Muscle of arm (tissue), 12 donors: Measurements from ENCODE around the gene GGCX. TPM values are rescaled to one million over a fixed set of nuclear protein-coding genes. Genes with fewer than 3 reads are reported as not detected.
"Not testable (repeated sequence)": the region's sequence is repeated elsewhere in the genome, so short reads cannot be mapped to it uniquely, and the experiment has no call there.

ENCODE experiments used
- DNase-seq: peaks from one replicate; pipeline ENCODE4 v3.0.0-alpha.2; 2013
- polyA plus RNA-seq, 12 donors: library from polyadenylated mRNA; unstranded; fragments of 120-200 nt; gene quantifications; one replicate each; pipeline ENCODE4 v1.2.1, GENCODE V29; 2013; ENCODE audit not compliant: insufficient read length in 12 of 12

GGCX gene
- polyA plus RNA-seq, 12 donors: 10.1 to 26.8 (median 23.1) TPM; not detected in 1

DNA sequence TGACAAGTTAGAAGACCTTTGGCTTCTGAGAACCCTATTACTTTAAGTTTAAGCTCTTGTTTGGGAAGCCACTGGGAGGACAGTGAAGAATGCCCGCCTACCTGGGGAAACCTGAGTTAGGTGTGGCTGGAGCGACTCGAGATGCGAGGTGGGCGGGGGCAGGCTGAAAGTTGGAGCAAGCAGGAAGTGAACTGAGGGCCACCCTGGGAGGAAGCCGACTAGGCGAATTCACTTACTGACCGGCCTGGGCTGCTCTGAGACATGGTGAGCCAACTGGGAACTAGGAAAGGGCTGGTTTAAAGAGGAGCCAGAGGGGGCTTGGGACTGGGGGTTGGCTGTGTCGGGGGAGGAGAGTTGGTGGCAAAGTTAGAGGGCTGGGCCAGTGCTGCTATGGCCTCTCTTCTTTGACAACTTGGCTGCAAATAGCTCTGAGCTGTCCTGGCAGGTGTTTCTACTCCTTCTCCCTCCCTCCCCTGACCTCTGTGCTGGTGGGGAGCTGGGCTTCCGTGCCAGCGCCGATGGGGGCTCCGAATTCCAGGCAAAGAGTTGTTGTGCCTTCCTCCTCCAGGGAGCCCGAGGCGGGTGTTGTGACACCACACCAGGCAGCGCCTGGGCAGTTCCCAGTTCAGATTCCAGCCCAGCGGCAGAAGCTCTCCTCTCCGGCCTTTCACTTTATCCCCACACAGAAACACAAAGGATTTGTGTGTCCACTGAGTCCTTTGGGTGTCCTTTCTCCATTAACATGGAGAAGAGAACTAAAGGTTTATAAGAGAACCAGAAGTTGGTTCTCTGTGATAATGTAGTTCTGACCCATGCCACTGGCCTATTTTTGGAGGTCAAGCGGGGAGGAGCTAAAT, 16.3 kb upstream of the GGCX start, which contains the start of gene VAMP8:
Gene VAMP8 (plus strand): TSS at position 201 of the 857 bp plus-strand sequence. CDS start 61 bp downstream, at position 262.
- no peak for DNase-seq

DNA sequence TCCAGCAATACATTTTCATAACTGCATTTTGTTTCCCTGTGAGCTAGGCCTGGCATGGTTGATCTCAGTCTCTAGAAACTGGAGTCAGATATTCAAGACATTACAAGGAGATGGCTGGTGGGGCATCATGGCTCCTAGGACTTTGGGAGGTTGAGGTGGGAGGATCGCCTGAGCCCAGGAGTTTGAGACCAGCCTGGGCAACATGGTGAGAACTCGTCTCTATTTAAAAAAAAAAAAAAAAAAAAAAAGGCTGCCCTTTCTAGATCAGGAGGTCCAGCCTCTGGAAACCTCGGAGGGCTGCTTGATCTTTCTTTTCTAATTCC, 15.7 kb upstream of the GGCX start:
- DNase-seq: no peak

DNA sequence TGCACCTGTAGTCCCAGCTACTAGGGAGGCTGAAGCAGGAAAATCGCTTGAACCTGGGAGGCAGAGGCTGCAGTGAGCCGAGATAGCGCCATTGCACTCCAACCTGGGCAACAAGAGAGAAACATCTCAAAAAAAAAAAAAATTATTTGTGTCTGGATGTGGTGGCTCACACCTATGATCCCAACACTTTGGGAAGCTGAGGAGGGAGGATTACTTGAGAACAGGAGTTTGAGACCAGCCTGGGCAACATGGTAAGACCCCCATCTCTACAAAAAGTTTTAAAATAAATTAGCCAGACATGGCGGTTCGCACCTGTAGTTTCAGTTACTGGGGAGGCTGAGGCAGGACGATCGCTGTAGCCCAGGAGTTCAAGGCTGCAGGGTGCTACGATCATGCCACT, 14.4 kb upstream of the GGCX start:
- DNase-seq: no peak

DNA sequence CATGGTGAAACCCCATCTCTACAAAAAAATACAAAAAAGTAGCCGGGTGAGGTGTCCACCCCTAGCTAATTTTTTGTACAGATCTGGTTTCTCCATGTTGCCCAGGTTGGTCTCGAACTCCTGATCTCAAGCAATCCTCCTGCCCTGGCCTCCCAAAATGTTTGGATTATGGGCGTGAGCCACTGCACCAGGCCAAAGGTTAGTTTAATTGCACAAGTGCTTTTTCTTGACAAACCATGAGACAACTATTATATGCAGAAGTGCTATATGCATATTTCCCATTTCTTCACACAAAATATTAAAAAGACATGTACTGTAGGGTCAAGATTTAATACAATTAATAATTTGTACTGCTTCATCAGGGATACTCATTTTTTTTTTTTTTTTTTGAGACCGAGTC, 5.0 kb upstream of the GGCX start:
- no peak for DNase-seq

DNA sequence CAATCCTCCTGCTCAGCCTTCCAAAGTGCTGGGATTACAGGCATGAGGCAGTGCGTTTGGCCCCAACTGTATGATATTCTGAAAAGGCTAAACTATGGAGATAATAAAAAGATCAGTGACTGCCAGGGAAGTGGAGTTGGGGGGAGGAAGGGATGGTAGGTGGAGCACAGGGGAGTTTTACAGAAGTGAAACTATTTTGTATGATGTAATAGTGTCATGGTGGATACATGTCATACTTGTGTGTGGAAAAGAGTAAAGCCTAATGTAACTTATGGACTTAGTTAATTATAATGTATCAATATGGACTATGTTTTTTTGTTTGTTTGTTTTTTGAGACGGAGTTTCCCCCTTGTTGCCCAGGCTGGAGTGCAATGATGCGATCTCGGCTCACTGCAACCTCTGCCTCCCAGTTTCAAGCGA, 2.9 kb upstream of the GGCX start:
- DNase-seq: no peak

DNA sequence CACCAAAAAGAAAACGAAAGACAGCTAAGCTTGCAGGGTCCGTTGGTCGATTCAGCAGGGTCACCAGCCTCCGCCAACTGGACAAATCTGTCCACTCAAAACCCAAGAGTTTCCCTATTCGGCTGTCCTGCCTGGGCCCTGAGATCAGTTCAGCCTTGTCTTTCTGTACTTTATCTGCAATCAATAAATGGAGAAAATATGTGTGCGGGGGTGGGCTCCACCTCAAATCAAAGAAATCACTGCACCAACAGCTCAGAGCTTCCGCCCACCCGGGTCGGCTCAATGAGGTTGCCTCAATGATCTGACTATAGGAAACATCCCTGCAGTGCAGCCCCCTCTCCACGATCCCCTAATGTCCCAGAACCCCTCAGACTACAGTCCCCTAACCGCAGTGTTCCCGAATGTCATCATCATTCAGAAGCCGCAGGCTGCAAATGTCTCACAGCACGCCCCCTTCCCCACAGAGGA, 447 bp downstream of the GGCX start:
- DNase-seq: no peak

DNA sequence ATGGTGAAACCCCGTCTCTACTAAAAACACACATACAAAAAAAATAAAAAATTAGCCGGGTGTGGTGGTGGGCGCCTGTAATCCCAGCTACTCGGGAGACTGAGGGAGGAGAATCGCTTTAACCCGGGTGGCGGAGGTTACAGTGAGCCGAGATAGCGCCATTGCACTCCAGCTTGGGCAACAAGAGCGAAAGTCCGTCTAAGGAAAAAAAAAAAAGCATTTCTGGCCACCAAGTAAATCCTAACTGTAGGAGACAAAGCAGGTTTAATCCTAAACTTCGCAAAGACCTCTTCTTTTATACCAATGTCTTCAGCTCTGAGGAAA, 928 bp downstream of the GGCX start:
- not testable (repeated sequence) for DNase-seq

DNA sequence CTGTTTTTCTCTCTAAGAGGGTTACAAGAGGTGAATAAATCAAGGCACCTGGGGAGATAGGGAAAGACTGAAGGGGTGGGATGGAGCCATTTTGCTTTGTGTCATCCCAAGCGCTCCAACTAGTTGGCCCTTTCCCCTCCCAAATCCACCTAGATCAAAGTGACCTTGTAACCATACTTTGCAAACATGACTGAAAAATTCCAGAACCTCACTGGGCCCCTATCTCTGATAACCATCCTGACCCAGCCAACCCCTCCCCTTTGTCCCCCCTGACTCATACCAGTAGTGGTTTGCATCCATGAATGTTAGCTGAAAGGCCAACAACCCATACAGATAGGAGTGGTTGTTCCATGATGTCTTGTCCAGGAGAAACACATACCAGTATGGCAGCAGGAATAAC, 3.1 kb downstream of the GGCX start:
- no peak for DNase-seq

DNA sequence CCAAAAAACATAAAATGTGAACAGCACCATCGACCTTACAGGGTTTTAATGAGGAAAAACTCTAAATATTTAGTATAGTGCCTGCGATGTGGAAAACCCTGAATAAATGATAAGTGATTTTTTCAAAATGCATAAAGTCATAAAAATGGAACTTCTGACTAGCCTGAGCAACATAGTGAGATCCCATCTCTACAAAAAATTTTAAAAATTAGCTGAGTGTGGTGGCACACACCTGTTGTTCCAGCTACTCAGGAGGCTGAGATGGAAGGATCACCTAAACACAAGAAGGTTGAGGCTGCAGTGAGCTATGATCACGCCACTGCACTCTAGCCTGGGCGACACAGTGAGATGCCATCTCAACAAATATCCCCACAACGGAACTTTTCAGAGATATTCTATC, 4.2 kb downstream of the GGCX start:
- DNase-seq: no peak

DNA sequence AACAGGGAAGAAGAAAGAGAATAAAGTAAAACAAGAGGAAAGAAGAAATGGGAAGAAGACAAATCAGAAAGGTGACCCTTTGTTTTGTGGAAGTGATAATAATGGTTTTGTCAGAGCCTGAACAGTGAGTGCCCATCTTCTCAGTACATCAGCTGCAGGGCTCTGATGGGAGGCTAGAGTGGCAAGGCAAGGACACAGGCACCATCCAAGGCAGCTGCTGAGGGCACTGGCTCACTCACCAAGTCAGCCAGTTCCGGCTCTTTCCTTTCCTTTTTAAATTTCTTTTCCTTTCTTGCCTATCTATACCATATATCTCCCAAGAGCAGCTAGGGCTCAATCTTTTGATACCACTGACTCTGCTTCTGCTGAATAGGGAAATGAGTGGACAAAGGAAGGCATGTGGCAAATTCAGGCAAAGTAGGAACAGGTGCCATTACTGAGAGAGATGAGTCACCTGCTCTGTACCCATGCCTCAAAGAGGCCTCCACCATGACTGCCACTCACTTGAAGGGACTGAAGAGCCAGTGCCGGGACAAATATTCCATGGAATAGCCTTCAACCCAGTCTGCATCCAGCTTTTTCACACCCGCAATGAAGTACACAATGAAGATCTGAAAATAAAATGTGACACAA, 6.2 kb downstream of the GGCX start:
- DNase-seq: no peak

DNA sequence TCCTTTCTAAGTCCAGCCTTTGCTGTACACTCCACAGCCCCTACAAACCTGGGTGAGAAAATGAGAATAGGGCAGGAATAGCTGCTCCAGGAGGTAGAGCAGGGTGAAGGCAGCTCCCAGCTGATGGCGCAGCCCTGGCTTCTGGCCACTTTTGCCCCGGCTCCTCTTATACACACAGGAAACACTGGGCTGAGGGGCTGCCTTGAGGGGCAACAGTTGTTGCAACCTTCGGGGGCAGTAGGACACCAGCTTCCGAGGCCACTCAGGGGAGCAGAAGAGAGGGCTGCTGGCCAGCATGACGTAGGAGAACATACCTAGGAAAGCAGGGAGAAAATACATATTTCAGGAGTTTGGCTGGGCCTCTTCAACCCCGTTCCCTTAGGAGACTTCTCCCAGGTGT, 8.1 kb downstream of the GGCX start:
- DNase-seq: no peak

DNA sequence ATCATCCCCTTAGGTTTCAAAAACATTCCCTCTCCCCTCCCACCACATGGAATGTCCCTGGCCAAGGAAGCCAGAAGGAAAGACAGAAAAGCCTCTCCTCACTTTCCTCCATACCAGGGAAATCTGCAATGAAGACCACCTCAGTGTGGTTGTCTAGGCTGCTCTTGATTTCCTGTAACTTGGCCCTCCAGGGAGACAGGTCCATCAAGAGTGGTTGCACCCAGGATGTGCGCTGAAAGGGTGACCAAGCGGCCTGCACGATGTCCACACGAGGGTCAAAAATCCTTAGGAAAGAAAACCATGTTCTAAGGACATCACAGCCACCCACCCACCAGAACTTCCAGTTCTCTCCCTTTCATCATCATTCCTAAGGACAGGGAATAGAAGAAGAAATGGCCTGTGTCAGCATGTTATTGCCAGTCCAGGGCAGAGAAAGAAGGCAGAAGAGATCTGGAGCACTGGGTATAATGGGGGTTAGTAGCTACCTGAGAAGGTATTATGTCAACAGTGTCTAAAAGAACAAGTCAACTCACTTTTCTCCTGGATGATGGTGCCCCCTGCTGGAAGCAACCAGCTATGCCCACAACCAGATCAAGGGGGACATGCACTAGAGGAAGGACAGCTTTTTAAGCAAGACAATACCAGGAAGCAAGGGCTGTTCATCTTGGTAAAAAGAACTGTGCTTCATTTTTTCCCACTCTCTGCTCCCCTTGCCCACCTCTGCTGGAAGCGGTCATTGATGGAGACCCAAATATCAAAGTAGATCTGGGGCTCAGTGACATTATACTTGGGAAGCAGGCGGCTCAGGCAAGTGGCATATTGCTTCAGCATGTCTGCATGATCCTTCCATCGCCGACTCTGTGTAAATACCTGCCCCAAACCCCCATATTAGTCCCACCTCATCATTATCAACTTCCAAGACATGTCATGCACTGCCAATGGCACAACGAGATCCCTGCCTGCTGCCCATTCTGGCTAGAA, 9.3 kb downstream of the GGCX start:
- peak; percentile 83 for DNase-seq

DNA sequence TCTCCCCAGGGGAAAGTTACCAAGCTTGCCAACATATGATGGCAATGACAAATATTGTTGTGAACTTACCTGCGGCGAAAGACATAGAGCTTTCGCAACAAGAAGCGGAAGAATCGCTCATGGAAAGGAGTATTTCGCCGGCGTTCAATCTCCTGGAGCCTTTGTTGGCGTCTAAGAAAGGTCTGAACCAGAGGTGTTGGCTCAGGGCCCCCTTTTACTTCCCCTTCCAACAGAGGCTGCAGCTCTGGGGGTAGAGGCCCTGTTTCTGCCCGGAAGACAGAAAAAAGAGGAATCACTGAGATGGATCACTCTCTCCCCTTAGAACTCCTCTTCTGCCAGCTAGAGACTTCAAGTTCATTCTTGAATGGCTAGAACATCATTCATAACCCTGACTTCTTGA, 10.8 kb downstream of the GGCX start:
- DNase-seq: no peak

DNA sequence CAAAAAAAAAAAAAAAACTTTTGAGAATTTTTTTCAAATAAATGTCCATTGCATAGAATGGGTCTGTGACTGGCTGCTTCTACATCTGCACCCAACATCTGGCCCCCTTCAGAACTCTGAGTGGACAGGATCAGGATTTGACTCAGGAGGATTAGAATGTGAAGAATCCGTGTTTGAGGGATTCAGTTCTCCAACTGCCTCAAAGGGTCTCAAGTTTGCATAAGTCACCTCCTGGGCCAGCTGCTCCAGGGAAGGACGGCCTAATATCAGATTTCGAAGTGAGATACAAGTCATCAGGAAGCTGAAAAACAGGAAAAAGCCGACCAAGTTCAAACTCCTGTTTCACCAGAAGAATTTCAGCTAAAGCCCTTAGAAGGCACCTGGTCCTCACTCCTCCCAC, 11.5 kb downstream of the GGCX start:
- DNase-seq: no peak

DNA sequence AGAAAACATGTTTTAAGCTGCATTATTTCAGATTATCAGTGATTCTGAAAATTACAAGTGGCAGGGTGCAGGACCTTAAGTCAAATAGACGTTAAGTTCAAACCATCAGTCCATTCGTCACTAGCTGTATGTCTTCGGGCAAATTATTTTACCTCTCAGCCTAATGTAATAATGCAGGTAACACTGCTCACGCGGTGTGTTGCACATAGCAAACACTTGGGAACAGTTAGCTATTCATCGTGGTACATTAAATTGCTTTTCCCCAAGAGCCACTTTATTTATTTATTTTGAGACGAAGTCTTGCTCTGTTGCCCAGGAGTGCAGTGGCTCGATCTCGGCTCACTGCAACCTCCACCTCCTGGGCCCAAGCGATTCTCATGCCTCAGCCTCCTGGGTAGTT, 12.2 kb downstream of the GGCX start:
- no peak for DNase-seq

DNA sequence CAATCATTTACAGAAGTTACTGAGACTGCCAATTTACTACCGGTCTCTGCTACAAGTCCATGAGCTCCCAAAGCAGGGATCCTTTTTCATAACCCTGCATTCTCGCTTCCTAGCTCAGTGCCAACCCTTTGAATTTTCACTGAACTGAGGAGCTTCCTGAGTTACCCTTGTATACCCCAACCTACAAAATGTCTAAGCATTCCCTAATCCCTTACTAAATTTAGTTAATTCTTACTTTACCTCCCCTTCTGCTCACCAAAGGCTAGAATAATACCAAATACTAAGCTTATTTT, 12.7 kb downstream of the GGCX start:
- DNase-seq: no peak

DNA sequence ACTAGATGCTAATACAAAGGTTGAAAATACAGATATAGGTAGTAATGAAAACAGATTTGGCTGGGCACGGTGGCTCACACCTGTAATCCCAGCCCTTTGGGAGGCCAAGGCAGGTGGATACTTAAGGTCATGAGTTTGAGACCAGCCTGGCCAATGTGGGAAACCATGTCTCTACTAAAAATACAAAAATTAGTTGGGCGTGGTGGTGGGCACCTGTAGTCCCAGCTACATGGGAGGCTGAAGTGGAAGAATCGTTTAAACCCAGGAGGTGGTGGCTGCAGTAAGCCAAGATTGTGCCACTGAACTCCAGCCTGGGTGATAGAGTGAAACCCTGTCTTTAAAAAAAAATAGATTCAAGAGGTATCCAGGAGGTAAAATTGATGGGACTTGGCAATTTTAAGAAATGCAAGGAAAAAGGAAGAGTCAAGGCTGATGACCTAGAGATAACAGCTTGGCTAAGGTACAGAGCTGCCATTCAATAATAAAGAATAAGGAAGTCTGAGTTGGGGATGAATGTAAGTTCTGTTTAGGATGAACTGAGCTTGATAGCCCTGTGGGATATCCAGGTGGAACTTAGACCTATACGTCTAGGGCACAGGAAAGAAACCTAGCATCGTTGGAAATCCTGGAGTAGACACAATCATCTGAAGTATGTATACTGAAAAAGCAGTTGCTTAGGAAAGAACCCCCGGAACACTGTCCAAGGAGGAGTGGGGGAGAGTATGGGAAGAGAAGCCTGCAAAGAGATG, 13.3 kb downstream of the GGCX start:
- no peak for DNase-seq

DNA sequence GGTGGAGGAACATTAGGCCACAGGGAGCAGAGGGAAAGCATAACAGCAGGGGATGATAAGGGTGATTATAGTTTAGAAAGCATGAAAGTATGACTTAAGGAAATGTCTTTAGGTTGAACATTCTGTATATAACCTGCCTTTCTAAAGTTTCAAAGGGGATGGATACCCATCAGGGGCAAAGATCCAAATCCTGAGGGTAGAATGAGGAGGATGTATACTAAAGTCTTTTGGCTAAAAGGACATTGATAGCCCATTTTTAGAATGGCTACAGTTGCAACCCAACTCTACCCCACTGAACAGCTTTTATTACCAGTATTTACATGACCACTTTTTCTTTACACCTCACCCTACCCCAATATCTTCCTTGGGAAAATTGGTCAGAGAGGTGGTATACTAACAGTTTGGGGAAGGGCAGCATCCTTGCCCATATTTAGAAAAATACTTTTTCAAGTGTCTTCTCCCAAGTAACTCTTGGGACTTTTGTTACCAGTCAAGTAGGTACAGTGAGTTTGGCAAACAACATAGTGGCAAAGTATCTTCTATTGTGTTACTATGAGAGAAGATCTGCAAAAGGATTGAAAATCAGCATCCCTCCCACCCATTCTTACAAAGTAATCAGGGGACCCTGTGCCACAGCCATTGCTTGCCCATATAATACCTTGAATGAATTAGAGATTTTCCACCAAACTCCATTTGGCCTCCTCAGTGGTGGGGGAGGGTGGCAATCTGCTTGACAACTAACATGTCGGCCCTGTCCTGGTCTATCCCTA, 14.0 kb downstream of the GGCX start:
- no peak for DNase-seq

DNA sequence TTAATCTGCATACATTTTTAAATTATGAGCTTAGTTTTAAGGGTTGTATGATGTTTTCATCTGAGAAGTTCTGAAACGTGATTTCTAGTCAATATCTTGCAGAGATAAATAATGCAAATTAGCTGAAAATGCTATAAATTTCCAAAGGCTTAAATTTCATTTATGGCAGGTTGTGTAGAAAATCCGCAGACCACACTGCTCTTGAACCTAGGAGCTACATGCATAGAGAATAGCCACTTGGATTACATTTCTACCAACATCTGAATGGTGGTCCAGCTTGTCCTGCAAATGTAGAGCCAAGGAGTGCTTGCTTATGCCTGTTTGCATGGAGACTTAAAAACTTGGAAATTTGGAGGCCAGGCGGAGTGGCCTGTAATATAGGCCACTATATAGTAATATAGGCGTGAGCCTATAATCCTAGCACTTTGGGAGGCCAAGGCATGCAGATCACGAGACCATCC, 15.5 kb downstream of the GGCX start:
- DNase-seq: no peak

DNA sequence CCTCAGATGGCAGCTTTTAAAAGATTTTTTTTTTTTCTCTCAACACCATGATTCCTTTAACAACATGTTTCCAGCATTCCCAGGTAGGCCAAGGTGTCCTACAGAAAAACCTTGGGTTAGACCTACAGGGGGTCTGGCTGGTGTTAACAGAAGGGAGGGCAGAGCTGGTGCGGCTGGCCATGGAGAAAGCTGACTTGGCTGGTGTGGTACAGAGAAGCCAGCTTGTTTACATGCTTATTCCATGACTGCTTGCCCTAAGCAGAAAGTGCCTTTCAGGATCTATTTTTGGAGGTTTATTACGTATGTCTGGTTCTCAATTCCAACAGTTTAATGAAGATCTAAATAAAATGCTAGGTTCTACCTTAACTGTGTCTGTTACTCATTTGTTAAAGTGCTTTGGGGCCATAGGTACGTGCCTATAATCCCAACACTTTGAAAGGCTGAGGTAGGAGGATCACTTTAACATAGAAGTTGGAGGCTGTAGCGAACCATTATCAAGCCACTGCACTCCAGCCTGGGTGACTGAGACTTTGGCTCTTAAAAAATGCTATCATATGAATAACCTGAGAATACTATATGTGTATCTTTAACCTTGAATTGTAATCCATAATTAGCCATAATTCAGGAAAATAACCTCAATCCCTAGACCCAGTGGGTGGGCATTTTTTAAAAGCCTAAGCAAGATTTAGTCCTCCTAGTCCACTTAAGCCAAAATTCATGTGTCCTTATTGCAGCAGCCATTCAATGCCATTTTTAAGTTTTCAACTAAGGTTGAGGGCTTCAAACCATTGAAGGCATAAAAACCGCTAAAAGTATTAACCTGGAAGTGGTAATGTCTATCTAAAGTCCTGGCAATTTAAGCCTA, 16.1 kb downstream of the GGCX start:
- DNase-seq: not testable (repeated sequence)
